ENCODE measurements around the gene OMP.

- TF ChIP-seq CTCF (conservative IDR thresholded peaks at IDR 0.05) (no peak), EZH2 (IDR thresholded peaks at IDR 0.05; ENCODE audit: low read depth) (no peak)
These were observed 12.1 kb upstream of the OMP start for GRCh38 chr11:77090373-77091111.

All from PC-9 (cell line).